Measurements from ENCODE around the gene LY9. TPM values are rescaled to one million over a fixed set of nuclear protein-coding genes. Genes with fewer than 3 reads are reported as not detected.

LY9 gene
- total and polyA plus RNA-seq, 4 donors = 0.21 to 1.5 (median 0.63) TPM

- TF ChIP-seq RXRA (IDR thresholded peaks at IDR 0.05) (no peak), SP1 (IDR thresholded peaks at IDR 0.05) (no peak), CTCF (IDR thresholded peaks at IDR 0.05; ENCODE audit: low read depth, low read length, missing input control) (no peak), ZBTB33 (IDR thresholded peaks at IDR 0.05) (no peak), FOXA2 (IDR thresholded peaks at IDR 0.05) (no peak), YY1 (IDR thresholded peaks at IDR 0.05) (no peak), JUND (IDR thresholded peaks at IDR 0.05) (no peak), REST (IDR thresholded peaks at IDR 0.05) (no peak), NR2F2 (IDR thresholded peaks at IDR 0.05) (no peak), HNF4A (conservative IDR thresholded peaks at IDR 0.05) (no peak), EGR1 (IDR thresholded peaks at IDR 0.05; ENCODE audit: low read depth in 2 of 2) (no peak), ATF3 (IDR thresholded peaks at IDR 0.05) (no peak), MAX (IDR thresholded peaks at IDR 0.05) (no peak), TAF1 (conservative IDR thresholded peaks at IDR 0.05) (no peak), RAD21 (IDR thresholded peaks at IDR 0.05) (no peak), HNF4G (IDR thresholded peaks at IDR 0.05) (no peak), GABPA (IDR thresholded peaks at IDR 0.05 in 1 of 2, conservative IDR thresholded peaks at IDR 0.05 in 1 of 2) (no peak), FOXA1 (IDR thresholded peaks at IDR 0.05) (no peak)
Observed at GRCh38 chr1:160868141-160868540, 72.2 kb downstream of the LY9 start.

More at GRCh38 chr1:160868141-160868540, 72.2 kb downstream of the LY9 start:
- Histone ChIP-seq H3K4me1 (ENCODE audit: control insufficient read depth in 4 of 4, insufficient read depth in 4 of 4, low read length in 3 of 4) (peaks cover 2 to 6% (median 4%) of the 10 kb centered on the region in 4 donors), H3K27me3 (ENCODE audit: control insufficient read depth in 4 of 4, insufficient read depth in 4 of 4, low read length in 3 of 4) (no peaks in the 10 kb centered on the region), H3K9me3 (ENCODE audit: control insufficient read depth in 4 of 4, low read length in 3 of 4) (no peaks in the 10 kb centered on the region), H3K27ac (ENCODE audit: low read depth in 1 of 2, low read length in 2 of 2) (no peak overlapping the region), H3K9ac (ENCODE audit: low read depth in 1 of 2, low read length in 2 of 2) (no peak overlapping the region), H3K36me3 (ENCODE audit: control insufficient read depth in 4 of 4, insufficient read depth in 3 of 4, low read depth in 1 of 4, low read length in 3 of 4) (no peaks in the 10 kb centered on the region), H3K4me3 (ENCODE audit: low read depth in 1 of 3, low read length in 3 of 3) (no peak overlapping the region)
- 84% methylated on average over 3 of the region's 3 CpGs for WGBS
- no peak for DNase-seq (ENCODE audit: low spot score)
